PFSK-1 (cell line): ENCODE measurements around the gene BLOC1S2.

Experiments used
- FOXP2 ChIP-seq: optimal IDR thresholded peaks from 2 replicates; pipeline ENCODE3; 2011; ENCODE audit warnings: borderline replicate concordance, control low read depth, inconsistent platforms; ENCODE audit not compliant: insufficient read depth; ENCODE audit errors: extremely low read length, extremely low read depth
- POLR2AphosphoS5 ChIP-seq: IDR thresholded peaks from 2 replicates; pipeline ENCODE4 v1.6.1; 2012; ENCODE audit warnings: low read depth, mild to moderate bottlenecking, control low read depth, low read length, moderate library complexity
- SIN3A ChIP-seq: IDR thresholded peaks from 2 replicates; pipeline ENCODE4 v1.6.1; 2012; ENCODE audit warnings: mild to moderate bottlenecking, low read length, moderate library complexity, borderline replicate concordance; ENCODE audit not compliant: insufficient read depth
- TAF1 ChIP-seq: IDR thresholded peaks from 2 replicates; pipeline ENCODE4 v1.6.1; 2012; ENCODE audit warnings: low read length, control low read depth, borderline replicate concordance; ENCODE audit not compliant: insufficient read depth
- TF ChIP-seq, protein P1 (sequence below), 2 experiments: IDR thresholded peaks; 2 replicates each; pipeline versions ENCODE4 v1.6.1 to v1.8.0; 2011 to 2012; ENCODE audit warnings: low read depth in 2 of 2, low read length in 2 of 2, control low read depth in 1 of 2, inconsistent platforms in 1 of 2, mild to moderate bottlenecking in 1 of 2, moderate library complexity in 1 of 2; ENCODE audit not compliant: insufficient read depth in 1 of 2

DNA sequence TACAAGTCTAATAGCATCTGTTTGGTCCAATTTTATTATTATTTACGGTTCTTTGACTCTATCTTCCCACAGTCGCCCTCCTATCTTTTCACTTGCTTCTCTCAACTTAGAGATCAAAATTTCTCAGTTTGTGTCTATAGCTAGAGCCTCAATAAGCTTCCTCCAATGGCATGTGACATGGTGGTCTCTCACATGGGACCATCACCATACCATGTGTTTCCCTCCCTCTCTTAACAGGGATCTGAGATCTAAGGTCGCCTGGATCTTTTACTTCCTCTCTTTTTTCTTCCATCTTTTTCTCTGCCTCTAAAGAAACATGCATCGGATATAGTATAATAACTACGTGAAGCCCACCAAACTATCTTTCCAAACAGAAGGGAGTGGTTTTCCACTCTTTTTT lies 41.7 kb upstream of the BLOC1S2 start:
- TF ChIP-seq POLR2AphosphoS5 (no peak), SIN3A (no peak), TAF1 (no peak), FOXP2 (no peak)
- TF ChIP-seq, protein P1, sequence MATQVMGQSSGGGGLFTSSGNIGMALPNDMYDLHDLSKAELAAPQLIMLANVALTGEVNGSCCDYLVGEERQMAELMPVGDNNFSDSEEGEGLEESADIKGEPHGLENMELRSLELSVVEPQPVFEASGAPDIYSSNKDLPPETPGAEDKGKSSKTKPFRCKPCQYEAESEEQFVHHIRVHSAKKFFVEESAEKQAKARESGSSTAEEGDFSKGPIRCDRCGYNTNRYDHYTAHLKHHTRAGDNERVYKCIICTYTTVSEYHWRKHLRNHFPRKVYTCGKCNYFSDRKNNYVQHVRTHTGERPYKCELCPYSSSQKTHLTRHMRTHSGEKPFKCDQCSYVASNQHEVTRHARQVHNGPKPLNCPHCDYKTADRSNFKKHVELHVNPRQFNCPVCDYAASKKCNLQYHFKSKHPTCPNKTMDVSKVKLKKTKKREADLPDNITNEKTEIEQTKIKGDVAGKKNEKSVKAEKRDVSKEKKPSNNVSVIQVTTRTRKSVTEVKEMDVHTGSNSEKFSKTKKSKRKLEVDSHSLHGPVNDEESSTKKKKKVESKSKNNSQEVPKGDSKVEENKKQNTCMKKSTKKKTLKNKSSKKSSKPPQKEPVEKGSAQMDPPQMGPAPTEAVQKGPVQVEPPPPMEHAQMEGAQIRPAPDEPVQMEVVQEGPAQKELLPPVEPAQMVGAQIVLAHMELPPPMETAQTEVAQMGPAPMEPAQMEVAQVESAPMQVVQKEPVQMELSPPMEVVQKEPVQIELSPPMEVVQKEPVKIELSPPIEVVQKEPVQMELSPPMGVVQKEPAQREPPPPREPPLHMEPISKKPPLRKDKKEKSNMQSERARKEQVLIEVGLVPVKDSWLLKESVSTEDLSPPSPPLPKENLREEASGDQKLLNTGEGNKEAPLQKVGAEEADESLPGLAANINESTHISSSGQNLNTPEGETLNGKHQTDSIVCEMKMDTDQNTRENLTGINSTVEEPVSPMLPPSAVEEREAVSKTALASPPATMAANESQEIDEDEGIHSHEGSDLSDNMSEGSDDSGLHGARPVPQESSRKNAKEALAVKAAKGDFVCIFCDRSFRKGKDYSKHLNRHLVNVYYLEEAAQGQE (IDR thresholded peaks at IDR 0.05; ENCODE audit: insufficient read depth in 1 of 2, low read depth in 2 of 2, low read length in 2 of 2), result no peak
